RPMI8226 (cell line): ENCODE measurements around the gene VIL1.

Experiments used
- DNase-seq: peaks from one replicate; pipeline ENCODE4 v3.0.0-alpha.2; 2015

VIL1 gene

DNA sequence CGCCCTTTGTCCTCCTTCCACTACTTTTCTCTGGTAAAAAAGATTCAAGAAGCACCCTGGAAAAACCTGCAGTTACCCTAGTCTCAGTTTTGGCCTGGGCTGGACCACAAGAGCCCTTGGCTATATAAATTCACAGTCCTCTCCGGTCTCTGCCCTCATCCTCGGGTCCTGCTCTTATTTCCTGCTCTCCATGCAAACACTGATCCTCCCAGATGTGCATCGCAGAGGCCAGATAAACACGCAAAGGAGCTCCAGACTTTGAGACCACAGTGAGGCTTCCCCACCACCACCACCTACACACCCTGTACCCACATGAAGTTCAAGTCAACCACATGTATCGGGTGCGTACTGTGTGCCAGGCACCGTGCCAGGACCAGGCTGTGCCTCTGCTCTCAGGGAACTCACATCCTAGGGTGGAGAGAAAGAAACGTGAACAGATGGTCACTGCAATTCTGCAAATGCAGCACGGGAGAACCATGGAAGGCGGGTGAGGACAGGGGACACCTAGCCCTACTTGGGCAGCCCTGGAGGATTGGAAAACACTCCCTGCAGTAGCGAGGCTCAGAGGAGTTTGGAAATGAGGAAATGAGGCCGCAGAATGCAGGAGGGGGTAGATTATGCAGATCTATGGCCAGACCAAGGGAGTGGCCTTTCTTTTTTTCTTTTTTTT, 11.8 kb upstream of the VIL1 start:
- peak; percentile 88 for DNase-seq

DNA sequence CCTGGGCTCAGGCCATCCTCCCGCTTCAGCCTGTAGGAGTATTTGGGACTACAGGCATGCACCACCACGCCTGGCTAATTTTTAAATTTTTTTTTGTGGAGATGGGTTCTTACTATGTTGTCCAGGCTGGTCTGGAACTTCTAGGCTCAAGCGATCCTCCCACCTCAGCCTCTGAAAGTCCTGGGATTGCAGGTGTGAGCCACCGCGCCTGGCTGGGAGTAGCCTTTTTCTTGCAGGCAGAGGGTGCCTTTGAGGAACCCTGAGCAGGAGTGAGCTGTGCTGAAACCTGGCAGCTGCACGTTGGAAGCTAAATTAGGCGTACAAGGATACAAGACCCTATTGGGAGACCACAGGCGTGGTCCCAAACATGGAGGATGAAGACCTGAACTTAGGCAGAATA, 11.2 kb upstream of the VIL1 start:
- no peak for DNase-seq

DNA sequence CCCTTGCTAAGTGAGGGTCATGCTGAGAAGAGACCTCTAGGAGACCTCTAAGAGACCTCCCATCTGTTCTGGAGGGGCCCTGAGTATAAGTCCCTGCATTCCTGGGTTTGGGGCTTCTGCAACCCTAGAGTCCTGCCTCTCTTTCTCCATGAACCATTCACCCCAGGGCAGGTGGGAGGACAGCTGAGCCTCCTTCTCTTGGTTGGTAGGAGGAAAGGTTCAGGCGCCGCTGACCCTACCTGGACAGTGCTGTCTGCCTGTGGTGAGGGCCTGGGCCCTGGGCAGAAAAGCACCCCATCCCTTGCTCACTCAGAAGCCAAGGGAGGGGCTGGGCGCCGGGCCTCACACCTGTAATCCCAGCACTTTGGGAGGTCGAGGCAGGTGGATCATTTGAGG, 604 bp upstream of the VIL1 start:
- DNase-seq: no peak

- DNase-seq: no peak
Observed at GRCh38 chr2:218419630-218420216, 800 bp downstream of the VIL1 start.

- no peak for DNase-seq
Observed at GRCh38 chr2:218421027-218421426, 2.1 kb downstream of the VIL1 start.

- DNase-seq: no peak
Observed at GRCh38 chr2:218422403-218423086, 3.6 kb downstream of the VIL1 start.

GRCh38 chr2:218423584-218423983, 4.7 kb downstream of the VIL1 start:
- DNase-seq: no peak

- no peak for DNase-seq
Observed at GRCh38 chr2:218425531-218425930, 6.6 kb downstream of the VIL1 start.

GRCh38 chr2:218427741-218428140, 8.8 kb downstream of the VIL1 start:
- no peak for DNase-seq

DNA sequence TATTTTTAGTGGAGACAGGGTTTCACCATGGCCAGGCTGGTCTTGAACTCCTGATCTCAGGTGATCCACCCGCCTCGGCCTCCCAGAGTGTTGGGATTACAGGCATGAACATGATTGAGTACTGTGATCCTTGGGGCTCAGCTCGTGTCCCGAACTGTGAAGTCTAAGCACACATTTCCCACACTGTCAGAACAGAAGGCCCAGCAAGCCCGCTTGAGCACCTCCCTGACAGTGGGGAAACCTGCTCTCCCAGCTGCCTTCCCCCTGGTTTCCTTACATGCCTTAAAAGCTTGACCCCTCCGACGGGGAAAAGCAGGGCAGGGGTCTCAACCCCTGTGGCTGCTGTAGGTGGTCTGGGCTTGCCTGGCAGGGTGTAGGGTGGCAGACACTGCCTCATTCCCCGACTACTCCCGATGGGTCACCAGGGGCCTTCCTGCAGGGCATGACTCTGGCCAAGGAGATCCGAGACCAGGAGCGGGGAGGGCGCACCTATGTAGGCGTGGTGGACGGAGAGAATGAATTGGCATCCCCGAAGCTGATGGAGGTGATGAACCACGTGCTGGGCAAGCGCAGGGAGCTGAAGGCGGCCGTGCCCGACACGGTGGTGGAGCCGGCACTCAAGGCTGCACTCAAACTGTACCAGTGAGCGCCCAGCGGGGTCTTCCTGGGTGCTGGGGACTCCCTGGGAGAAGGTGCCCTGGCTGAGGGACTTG, 10.1 kb downstream of the VIL1 start:
- no peak for DNase-seq

GRCh38 chr2:218429911-218430692, 11.2 kb downstream of the VIL1 start:
- no peak for DNase-seq

- DNase-seq: no peak
Observed at GRCh38 chr2:218430721-218431120, 11.8 kb downstream of the VIL1 start.

DNA sequence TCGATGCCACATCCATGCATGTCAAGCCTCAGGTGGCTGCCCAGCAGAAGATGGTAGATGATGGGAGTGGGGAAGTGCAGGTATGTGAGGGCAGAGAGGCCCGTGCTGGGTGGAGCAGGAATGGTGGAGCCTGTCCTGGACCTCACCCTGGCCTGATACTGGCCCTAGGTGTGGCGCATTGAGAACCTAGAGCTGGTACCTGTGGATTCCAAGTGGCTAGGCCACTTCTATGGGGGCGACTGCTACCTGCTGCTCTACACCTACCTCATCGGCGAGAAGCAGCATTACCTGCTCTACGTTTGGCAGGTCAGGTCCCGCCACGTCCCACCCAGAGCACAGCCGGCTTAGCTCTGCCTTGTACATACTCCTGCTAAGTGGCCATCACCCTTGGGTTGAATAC, 13.0 kb downstream of the VIL1 start:
- no peak for DNase-seq

- DNase-seq: no peak
Observed at GRCh38 chr2:218432676-218433365, 13.9 kb downstream of the VIL1 start.

GRCh38 chr2:218434456-218434855, 15.5 kb downstream of the VIL1 start:
- no peak for DNase-seq

DNA sequence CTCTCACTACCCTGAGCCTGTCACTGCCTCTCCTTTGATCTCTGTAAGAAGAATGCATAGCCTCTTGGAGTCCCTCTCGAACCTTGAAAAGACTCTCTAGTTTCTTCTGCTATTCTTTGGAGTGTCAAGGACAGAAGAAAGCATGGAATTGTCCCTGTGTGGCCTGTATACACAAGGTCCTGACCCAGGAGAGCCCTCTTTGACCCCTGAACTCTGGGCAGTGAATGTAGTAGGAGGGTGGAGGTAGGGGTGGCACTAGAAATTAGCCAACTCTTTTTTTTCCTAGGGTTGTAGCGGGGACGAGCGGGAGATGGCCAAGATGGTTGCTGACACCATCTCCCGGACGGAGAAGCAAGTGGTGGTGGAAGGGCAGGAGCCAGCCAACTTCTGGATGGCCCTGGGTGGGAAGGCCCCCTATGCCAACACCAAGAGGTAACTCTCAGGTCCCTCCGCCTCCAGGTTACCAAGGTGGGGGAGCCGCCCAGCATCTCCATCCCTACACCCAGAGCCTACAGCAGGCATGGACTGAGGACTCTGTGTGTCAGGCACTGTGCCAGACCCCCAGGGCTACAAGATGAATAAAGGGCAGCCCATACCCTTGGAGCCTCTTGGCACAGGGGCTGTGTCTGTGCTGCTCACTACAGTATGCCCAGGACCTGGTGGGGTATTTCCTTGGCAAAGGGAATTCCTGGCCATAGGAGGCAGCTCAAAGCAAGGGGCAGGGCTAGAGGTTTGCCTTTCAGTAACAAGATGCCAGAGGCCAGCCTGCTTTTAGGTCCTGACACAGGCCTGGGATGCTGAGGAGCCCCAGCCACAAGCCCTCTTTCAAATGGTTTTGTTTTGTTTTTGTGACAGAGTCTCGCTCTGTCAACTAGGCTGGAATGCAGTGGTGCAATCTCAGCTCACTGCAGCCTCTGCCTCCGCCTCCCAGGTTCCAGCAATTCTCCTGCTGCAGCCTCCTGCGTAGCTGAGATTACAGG, 16.4 kb downstream of the VIL1 start:
- DNase-seq: no peak

DNA sequence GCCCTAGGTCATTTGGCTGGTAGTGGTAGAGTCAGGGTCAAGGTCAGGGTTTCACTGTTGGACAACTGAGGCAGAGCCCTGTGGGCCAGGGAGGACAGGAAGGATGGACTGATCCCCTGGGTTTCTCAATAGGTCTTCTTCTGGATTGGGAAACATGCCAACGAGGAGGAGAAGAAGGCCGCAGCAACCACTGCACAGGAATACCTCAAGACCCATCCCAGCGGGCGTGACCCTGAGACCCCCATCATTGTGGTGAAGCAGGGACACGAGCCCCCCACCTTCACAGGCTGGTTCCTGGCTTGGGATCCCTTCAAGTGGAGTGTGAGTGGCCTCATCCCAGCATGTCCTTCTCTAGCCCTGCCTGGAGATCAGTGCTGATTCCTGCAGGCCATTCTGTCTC, 18.1 kb downstream of the VIL1 start:
- no peak for DNase-seq

GRCh38 chr2:218437969-218438368, 19.0 kb downstream of the VIL1 start:
- DNase-seq: no peak

DNA sequence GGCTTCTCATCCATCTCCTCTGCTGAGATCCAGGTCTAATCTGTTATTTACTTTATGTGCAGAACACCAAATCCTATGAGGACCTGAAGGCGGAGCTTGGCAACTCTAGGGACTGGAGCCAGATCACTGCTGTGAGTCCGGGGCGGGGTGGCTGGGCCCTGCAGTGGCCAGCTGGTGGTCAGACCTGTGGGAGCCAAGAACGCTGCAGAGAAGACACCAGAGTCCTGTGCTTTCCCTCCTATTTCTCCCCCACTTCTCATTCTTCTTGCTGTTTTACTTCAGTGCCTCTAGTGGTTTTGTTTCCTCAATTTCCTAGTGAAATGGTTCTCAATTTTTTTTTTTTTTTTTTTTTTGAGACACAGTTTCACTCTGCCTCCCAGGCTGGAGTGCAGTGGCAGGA, 19.7 kb downstream of the VIL1 start:
- DNase-seq: no peak

- no peak for DNase-seq
Observed at GRCh38 chr2:218444692-218445357, 25.9 kb downstream of the VIL1 start.

GRCh38 chr2:218445602-218446001, 26.7 kb downstream of the VIL1 start:
- no peak for DNase-seq
